ENCODE results near the gene CTDP1. TPM values are rescaled to one million over a fixed set of nuclear protein-coding genes. Genes with fewer than 3 reads are reported as not detected.

The CTDP1 gene
- total RNA-seq, 1 experiment from 2014 or later: 22.5 TPM

- H3K4me1 ChIP-seq (ENCODE audit: insufficient read depth, low read length, poor library complexity, severe bottlenecking): no peaks in the 10 kb centered on the region
- CTCF ChIA-PET: interaction anchor here (0.6 to 0.7 kb wide), 3 partner anchors 52 to 322 kb away, joined by 3 to 6 read pairs (median 4); no protein-coding TSS in a partner anchor
- peaks cover 44% of the 10 kb centered on the region for H3K27me3 ChIP-seq (replicated peaks; ENCODE audit: insufficient read depth, low read depth, low read length, poor library complexity)
- BruUV-seq (replicated peaks): no TSS peak
- peak within 1 kb of the TSS; percentile 27 for H3K4me3 ChIP-seq (ENCODE audit: low read depth, low read length, poor library complexity, severe bottlenecking)
- no peak within 1 kb of the TSS for H3K27ac ChIP-seq (ENCODE audit: low read depth, low read length, poor library complexity, severe bottlenecking)
- H3K9me3 ChIP-seq (ENCODE audit: low read depth, low read length, poor library complexity, severe bottlenecking): no peaks in the 10 kb centered on the region
- intact Hi-C loops (cut with micrococcal nuclease; ENCODE audit: unreplicated experiment): loop anchor here (10.0 kb wide), 2 partner anchors 157 to 357 kb away; partner anchors contain the start of gene SLC66A2
- DNase-seq (ENCODE audit: low spot score): peak; percentile 50
- H3K36me3 ChIP-seq (ENCODE audit: insufficient read depth, low read length, poor library complexity, severe bottlenecking): no peaks in the 10 kb centered on the region
- POLR2A ChIA-PET (ENCODE audit: low non-redundant PET): no interaction called here
- TF ChIP-seq CTCF (conservative IDR thresholded peaks at IDR 0.05; ENCODE audit: low read depth, low read length) (peak; percentile 61), EZH2 (IDR thresholded peaks at IDR 0.05; ENCODE audit: borderline replicate concordance, low read depth, low read length, poor library complexity, severe bottlenecking) (no peak)
Measured at GRCh38 chr18:79797518-79798345, 118.1 kb downstream of the CTDP1 start, which contains the start of gene KCNG2. TSS of gene KCNG2 (plus strand) at chr18:79797938. CDS start at chr18:79863668, 65,730 bp downstream.

GRCh38 chr18:79798346-79798998, 118.9 kb downstream of the CTDP1 start:
- no peaks in the 10 kb centered on the region for H3K4me1 ChIP-seq (ENCODE audit: insufficient read depth, low read length, poor library complexity, severe bottlenecking)
- TF ChIP-seq EZH2 (IDR thresholded peaks at IDR 0.05; ENCODE audit: borderline replicate concordance, low read depth, low read length, poor library complexity, severe bottlenecking): peak; percentile 91
- TF ChIP-seq CTCF (conservative IDR thresholded peaks at IDR 0.05; ENCODE audit: low read depth, low read length): no peak
- POLR2A ChIA-PET (ENCODE audit: low non-redundant PET): no interaction called here
- CTCF ChIA-PET: no interaction called here
- H3K27ac ChIP-seq (ENCODE audit: low read depth, low read length, poor library complexity, severe bottlenecking): no peak overlapping the region
- peaks cover 44% of the 10 kb centered on the region for H3K27me3 ChIP-seq (replicated peaks; ENCODE audit: insufficient read depth, low read depth, low read length, poor library complexity)
- no peak for DNase-seq (ENCODE audit: low spot score)
- intact Hi-C loops (cut with micrococcal nuclease; ENCODE audit: unreplicated experiment): loop anchor here (10.0 kb wide), 2 partner anchors 156 to 356 kb away; partner anchors contain the start of gene SLC66A2
- H3K9me3 ChIP-seq (ENCODE audit: low read depth, low read length, poor library complexity, severe bottlenecking): no peaks in the 10 kb centered on the region
- BruUV-seq (replicated peaks): no TSS peak
- peak overlapping the region; percentile 27 for H3K4me3 ChIP-seq (ENCODE audit: low read depth, low read length, poor library complexity, severe bottlenecking)
- H3K36me3 ChIP-seq (ENCODE audit: insufficient read depth, low read length, poor library complexity, severe bottlenecking): no peaks in the 10 kb centered on the region

- H3K27ac ChIP-seq (ENCODE audit: low read depth, low read length, poor library complexity, severe bottlenecking): no peak overlapping the region
- ChIA-PET POLR2A (ENCODE audit: low non-redundant PET) (no interaction called here), CTCF (no interaction called here)
- DNase-seq (ENCODE audit: low spot score): no peak
- H3K27me3 ChIP-seq (replicated peaks; ENCODE audit: insufficient read depth, low read depth, low read length, poor library complexity): peaks cover 44% of the 10 kb centered on the region
- H3K4me3 ChIP-seq (ENCODE audit: low read depth, low read length, poor library complexity, severe bottlenecking): no peak overlapping the region
- no peaks in the 10 kb centered on the region for H3K9me3 ChIP-seq (ENCODE audit: low read depth, low read length, poor library complexity, severe bottlenecking)
- TF ChIP-seq EZH2 (IDR thresholded peaks at IDR 0.05; ENCODE audit: borderline replicate concordance, low read depth, low read length, poor library complexity, severe bottlenecking): peak; percentile 55
- TF ChIP-seq CTCF (conservative IDR thresholded peaks at IDR 0.05; ENCODE audit: low read depth, low read length): no peak
- no peaks in the 10 kb centered on the region for H3K4me1 ChIP-seq (ENCODE audit: insufficient read depth, low read length, poor library complexity, severe bottlenecking)
- intact Hi-C loops (cut with micrococcal nuclease; ENCODE audit: unreplicated experiment): loop anchor here (10.0 kb wide), 2 partner anchors 156 to 356 kb away; partner anchors contain the start of gene SLC66A2
- H3K36me3 ChIP-seq (ENCODE audit: insufficient read depth, low read length, poor library complexity, severe bottlenecking): no peaks in the 10 kb centered on the region
- BruUV-seq (replicated peaks): no TSS peak
Measured at GRCh38 chr18:79798999-79799370, 119.4 kb downstream of the CTDP1 start.

Data from A673 (cell line).